MM.1S (cell line): ENCODE results near the gene FASTK.
A peak's percentile ranks its signal among the peaks of the same experiment; 100 is the strongest.

Source experiments
- DNase-seq: peaks from one replicate; pipeline ENCODE4 v3.0.0-alpha.2; 2015
- H2AFZ ChIP-seq: fragments of 300-600 bp; sonication (generic); 2 replicates; pipeline ENCODE4 v1.6.0; 2016; ENCODE audit warnings: antibody characterized with exemption, low read length
- H3F3A ChIP-seq: fragments of 300-600 bp; sonication (generic); 2 replicates; pipeline ENCODE4 v1.6.1; 2016; ENCODE audit warnings: mild to moderate bottlenecking, antibody characterized with exemption, low read length, moderate library complexity, mixed read lengths; ENCODE audit not compliant: insufficient read depth
- H3K27ac ChIP-seq: fragments of 300-600 bp; sonication (generic); 2 replicates; pipeline ENCODE4 v1.5.1; 2016; ENCODE audit warnings: mild to moderate bottlenecking, low read length
- H3K27me3 ChIP-seq: fragments of 300-600 bp; sonication (generic); replicated peaks from 2 replicates; pipeline ENCODE4 v1.6.0; 2016; ENCODE audit warnings: low read length; ENCODE audit not compliant: insufficient read depth
- H3K36me3 ChIP-seq: fragments of 300-600 bp; sonication (generic); replicated peaks from 2 replicates; pipeline ENCODE4 v1.6.1; 2016; ENCODE audit warnings: mild to moderate bottlenecking, low read length, mixed read lengths; ENCODE audit not compliant: insufficient read depth
- H3K4me1 ChIP-seq: fragments of 300-600 bp; sonication (generic); 2 replicates; pipeline ENCODE4 v1.6.1; 2016; ENCODE audit warnings: low read length, mixed read lengths
- H3K4me2 ChIP-seq: fragments of 300-600 bp; sonication (generic); 2 replicates; pipeline ENCODE4 v1.6.0; 2016; ENCODE audit warnings: low read depth, low read length
- H3K4me3 ChIP-seq: fragments of 300-600 bp; sonication (generic); 2 replicates; pipeline ENCODE4 v1.5.1; 2016; ENCODE audit warnings: low read length, mixed read lengths
- H3K79me2 ChIP-seq: fragments of 300-600 bp; sonication (generic); 2 replicates; pipeline ENCODE4 v1.6.1; 2016; ENCODE audit warnings: mixed run types, low read length, mixed read lengths
- H3K9ac ChIP-seq: fragments of 300-600 bp; sonication (generic); 2 replicates; pipeline ENCODE4 v1.6.1; 2016; ENCODE audit warnings: low read length, mixed read lengths
- H3K9me2 ChIP-seq: fragments of 300-600 bp; sonication (generic); replicated peaks from 2 replicates; pipeline ENCODE4 v1.6.1; 2016; ENCODE audit warnings: mild to moderate bottlenecking, low read length, mixed read lengths; ENCODE audit not compliant: insufficient read depth
- H3K9me3 ChIP-seq: fragments of 300-600 bp; sonication (generic); replicated peaks from 2 replicates; pipeline ENCODE4 v1.6.1; 2016; ENCODE audit warnings: mild to moderate bottlenecking, low read length, mixed read lengths; ENCODE audit not compliant: insufficient read depth
- H4K20me1 ChIP-seq: fragments of 300-600 bp; sonication (generic); 2 replicates; pipeline ENCODE4 v1.6.1; 2016; ENCODE audit warnings: mild to moderate bottlenecking, low read length, moderate library complexity, mixed read lengths; ENCODE audit not compliant: insufficient read depth
- CTCF ChIP-seq: fragments of 300-600 bp; sonication (generic); IDR thresholded peaks from 2 replicates; pipeline ENCODE4 v1.5.1; 2016; ENCODE audit warnings: antibody characterized with exemption, low read length, mixed read lengths
- EZH2 ChIP-seq: fragments of 300-600 bp; sonication (generic); optimal IDR thresholded peaks from 2 replicates; pipeline ENCODE3; 2017; ENCODE audit warnings: low read depth, mild to moderate bottlenecking, antibody characterized with exemption, low read length, mixed read lengths
- EZH2phosphoT487 ChIP-seq: fragments of 300-600 bp; sonication (generic); IDR thresholded peaks from 2 replicates; pipeline ENCODE4 v1.6.1; 2018; ENCODE audit warnings: antibody characterized with exemption, low read length

The FASTK gene

DNA sequence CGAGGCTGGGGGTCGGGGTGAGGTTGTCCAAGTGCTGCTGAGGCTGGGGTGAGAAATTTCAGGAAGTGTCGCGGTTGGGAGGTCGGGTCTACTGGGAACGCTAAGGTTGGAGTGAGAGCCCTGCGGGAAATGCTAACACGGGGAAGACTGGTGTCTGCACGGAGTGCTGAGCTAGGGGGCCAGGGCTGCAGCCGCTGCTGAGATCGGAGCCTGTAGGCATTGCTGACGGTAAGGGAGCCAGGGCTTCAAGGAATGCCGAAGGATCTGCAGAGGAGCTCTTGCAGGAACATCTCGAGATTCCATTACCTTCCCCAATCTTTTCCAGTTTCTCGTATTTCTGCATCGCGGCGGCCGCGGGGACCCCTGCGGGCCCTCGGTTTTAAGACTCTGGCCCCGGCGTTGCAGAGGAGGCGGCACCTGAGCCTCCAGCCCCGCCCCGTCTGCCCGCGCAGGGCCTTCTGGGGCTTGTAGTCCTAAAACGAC lies 23.1 kb downstream of the FASTK start, which contains the start of gene CDK5:
CDK5 (minus strand) TSS at position 392 of the 483 bp plus-strand sequence; CDS start at position 343, 49 bp downstream.
- Histone ChIP-seq H3K27ac (peak within 1 kb of the TSS; percentile 65; the same call in 1 of the 2 replicates), H2AFZ (peak within 1 kb of the TSS; percentile 96), H3K4me1 (peaks cover 6% of the 10 kb centered on the region)

DNA sequence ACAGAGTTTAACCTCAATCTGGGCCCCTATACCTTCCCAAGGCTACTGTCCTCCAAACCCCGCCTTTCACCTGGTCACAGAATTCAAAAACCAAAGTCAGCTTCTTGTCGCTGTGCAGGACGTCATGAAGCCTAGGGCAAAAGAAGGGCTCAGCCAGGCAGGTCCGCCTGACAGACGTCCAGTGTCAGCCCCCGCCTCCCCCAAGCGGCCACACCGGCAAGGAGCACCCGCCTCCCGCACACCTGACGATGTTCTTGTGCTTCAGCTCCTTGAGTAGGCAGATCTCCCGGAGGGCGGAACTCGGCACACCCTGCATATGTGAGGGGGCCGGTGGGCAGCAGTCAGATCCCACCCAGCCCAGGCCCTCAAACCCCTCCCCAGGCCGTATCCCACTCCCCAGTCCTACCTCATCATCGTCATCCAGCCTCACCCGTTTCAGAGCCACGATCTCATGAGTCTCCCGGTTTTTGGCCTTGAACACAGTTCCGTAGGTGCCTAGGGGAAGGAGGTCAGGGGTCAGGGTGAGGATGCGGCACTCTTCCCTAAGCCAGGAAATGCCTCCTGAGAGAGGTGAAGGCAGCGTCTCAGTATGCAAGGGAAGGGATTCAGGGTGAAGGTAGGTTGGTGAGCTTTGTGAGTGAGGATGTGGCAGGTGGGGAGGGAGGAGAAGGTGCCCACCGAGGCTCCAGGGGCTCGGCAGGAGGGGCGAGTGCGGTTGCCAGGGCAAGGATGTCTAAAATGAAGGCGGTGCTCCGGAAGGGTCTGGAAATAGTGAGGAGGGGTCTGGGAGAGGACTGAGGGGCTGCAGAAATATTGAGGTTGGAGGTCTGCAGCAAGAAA lies 23.7 kb downstream of the FASTK start:
- no peaks in the 10 kb centered on the region for H4K20me1 ChIP-seq
- H3K27me3 ChIP-seq, result no peaks in the 10 kb centered on the region
- no peaks in the 10 kb centered on the region for H3K9me2 ChIP-seq
- DNase-seq, result no peak
- H3K4me2 ChIP-seq, result peak overlapping the region; percentile 98
- no peak for TF ChIP-seq EZH2
- TF ChIP-seq CTCF, result no peak
- no peak for TF ChIP-seq EZH2phosphoT487
- peak overlapping the region; percentile 96 for H2AFZ ChIP-seq
- no peaks in the 10 kb centered on the region for H3K9me3 ChIP-seq
- H3K4me3 ChIP-seq, result peak overlapping the region; percentile 87
- H3K9ac ChIP-seq, result peak overlapping the region; percentile 50; the same call in 1 of the 2 replicates
- peaks cover 6% of the 10 kb centered on the region for H3K4me1 ChIP-seq
- no peaks in the 10 kb centered on the region for H3K36me3 ChIP-seq
- H3F3A ChIP-seq, result peaks cover 12% of the 10 kb centered on the region
- H3K79me2 ChIP-seq, result peaks cover 26% of the 10 kb centered on the region
- no peak overlapping the region for H3K27ac ChIP-seq

More for the DNA sequence above, 23.1 kb downstream of the FASTK start, which contains the start of gene CDK5:
- TF ChIP-seq CTCF (no peak), EZH2phosphoT487 (no peak), EZH2 (no peak)
- no peaks in the 10 kb centered on the region for H4K20me1 ChIP-seq
- peaks cover 32% of the 10 kb centered on the region for H3K79me2 ChIP-seq
- peaks cover 12% of the 10 kb centered on the region for H3F3A ChIP-seq
- H3K9ac ChIP-seq, result peak within 1 kb of the TSS; percentile 66
- H3K9me2 ChIP-seq, result no peaks in the 10 kb centered on the region
- H3K27me3 ChIP-seq, result no peaks in the 10 kb centered on the region
- no peaks in the 10 kb centered on the region for H3K9me3 ChIP-seq
- peak within 1 kb of the TSS; percentile 87 for H3K4me3 ChIP-seq
- no peaks in the 10 kb centered on the region for H3K36me3 ChIP-seq
- H3K4me2 ChIP-seq, result peak within 1 kb of the TSS; percentile 98
- DNase-seq, result no peak

DNA sequence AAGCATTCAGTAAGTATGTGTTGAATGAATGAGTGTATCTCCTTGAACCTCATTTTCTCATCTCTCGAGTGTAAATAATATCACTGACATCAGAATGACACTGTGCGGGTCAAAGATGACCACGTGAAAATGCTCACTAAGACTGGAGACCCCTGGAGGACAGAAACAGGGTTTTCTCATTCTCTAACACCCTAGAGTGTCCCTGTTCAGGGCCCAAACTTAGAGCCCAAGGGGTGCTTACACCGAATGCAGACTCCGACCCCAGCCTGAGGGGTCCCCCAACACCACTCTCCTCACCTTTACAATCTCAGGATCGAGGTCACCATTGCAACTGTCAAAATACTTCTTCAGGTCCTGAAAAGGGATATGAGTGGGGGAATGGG lies 24.3 kb downstream of the FASTK start:
- Histone ChIP-seq H2AFZ (no peak overlapping the region), H3K79me2 (peaks cover 20% of the 10 kb centered on the region), H3K4me3 (no peak overlapping the region), H3K27me3 (no peaks in the 10 kb centered on the region), H3K9ac (no peak overlapping the region), H3K9me2 (no peaks in the 10 kb centered on the region), H4K20me1 (no peaks in the 10 kb centered on the region), H3K36me3 (no peaks in the 10 kb centered on the region), H3K27ac (no peak overlapping the region), H3F3A (peaks cover 12% of the 10 kb centered on the region), H3K4me1 (peaks cover 6% of the 10 kb centered on the region), H3K9me3 (no peaks in the 10 kb centered on the region), H3K4me2 (no peak overlapping the region)
- no peak for DNase-seq
- no peak for TF ChIP-seq CTCF
- TF ChIP-seq EZH2, result no peak
- no peak for TF ChIP-seq EZH2phosphoT487
